ENCODE measurements around the gene DCDC2B. TPM values are rescaled to one million over a fixed set of nuclear protein-coding genes. Genes with fewer than 3 reads are reported as not detected.

DCDC2B gene
- total and polyA plus RNA-seq, 9 donors: 0.05 to 13.3 (median 0.30) TPM; not detected in 4

DNA sequence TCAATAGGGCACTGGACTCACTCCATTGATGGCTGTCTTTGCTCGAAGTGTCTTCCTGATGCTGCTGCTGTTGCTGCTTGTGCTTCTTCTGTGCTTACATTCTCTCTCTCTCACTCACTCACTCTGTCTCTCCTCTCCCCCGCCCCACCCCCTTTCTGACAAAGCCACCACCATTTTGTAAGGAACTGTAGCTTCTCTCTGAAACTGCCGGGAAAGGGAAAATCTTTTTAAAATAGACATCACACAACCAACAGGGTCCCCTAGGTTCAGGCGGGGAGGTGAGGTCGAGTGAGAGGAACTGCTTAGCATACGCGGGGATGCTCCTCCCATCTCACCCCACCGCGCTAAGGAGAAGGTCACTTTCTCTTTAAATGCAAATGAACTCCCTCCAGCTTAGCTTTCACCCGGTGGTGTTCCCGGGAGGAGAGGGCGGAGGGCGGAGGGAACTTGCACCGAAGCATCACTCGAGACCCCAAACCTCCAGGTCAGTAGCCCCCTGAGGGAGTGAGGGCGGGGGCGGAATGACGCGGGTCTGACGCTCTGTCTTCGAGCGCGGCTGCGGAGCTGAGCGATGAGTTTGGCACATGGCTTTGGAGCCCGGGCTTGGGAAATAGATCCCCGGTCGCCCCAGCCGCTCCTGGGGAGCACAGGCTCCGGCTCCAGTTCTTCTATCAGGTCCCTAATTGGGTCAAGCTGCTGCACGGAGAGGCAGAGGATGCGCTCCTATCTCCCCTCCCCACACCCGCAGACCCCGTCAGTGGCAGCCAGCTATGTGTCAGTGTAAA, 8.5 kb upstream of the DCDC2B start, which contains the start of gene CCDC28B:
TSS of gene CCDC28B (plus strand) at position 370 of the 785 bp plus-strand sequence. CDS start 1,341 bp downstream, outside the sequence.
- peaks cover 12% of the 10 kb centered on the region for H3K4me1 ChIP-seq (ENCODE audit: insufficient read depth)
- TF ChIP-seq POLR2A (IDR thresholded peaks at IDR 0.05): peak; percentile 22
- TF ChIP-seq, protein P1, sequence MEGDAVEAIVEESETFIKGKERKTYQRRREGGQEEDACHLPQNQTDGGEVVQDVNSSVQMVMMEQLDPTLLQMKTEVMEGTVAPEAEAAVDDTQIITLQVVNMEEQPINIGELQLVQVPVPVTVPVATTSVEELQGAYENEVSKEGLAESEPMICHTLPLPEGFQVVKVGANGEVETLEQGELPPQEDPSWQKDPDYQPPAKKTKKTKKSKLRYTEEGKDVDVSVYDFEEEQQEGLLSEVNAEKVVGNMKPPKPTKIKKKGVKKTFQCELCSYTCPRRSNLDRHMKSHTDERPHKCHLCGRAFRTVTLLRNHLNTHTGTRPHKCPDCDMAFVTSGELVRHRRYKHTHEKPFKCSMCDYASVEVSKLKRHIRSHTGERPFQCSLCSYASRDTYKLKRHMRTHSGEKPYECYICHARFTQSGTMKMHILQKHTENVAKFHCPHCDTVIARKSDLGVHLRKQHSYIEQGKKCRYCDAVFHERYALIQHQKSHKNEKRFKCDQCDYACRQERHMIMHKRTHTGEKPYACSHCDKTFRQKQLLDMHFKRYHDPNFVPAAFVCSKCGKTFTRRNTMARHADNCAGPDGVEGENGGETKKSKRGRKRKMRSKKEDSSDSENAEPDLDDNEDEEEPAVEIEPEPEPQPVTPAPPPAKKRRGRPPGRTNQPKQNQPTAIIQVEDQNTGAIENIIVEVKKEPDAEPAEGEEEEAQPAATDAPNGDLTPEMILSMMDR (IDR thresholded peaks at IDR 0.05): no peak
- H3K27ac ChIP-seq: peak within 1 kb of the TSS; percentile 59 to 72
- H3K27me3 ChIP-seq: no peaks in the 10 kb centered on the region
- no peaks in the 10 kb centered on the region for H3K36me3 ChIP-seq
- intact Hi-C loops (cut with DNase I): no loop called here
- peak; percentile 67 to 85 (median 79) for DNase-seq
- WGBS, 3 donors: 0% methylated on average over 33 to 34 of the region's 34 CpGs
- H3K4me3 ChIP-seq: peak within 1 kb of the TSS; percentile 48
- no peaks in the 10 kb centered on the region for H3K9me3 ChIP-seq

GRCh38 chr1:32201011-32201855, 7.7 kb upstream of the DCDC2B start:
- peak overlapping the region; percentile 59 to 72 for H3K27ac ChIP-seq
- H3K4me1 ChIP-seq (ENCODE audit: insufficient read depth): peaks cover 17% of the 10 kb centered on the region
- no peaks in the 10 kb centered on the region for H3K27me3 ChIP-seq
- H3K36me3 ChIP-seq: no peaks in the 10 kb centered on the region
- WGBS, 3 donors: 2 to 5% (median 3%) methylated on average over 22 to 26 of the region's 26 CpGs
- TF ChIP-seq, protein P1 (IDR thresholded peaks at IDR 0.05): no peak
- no peak for TF ChIP-seq POLR2A (IDR thresholded peaks at IDR 0.05)
- no peak for TF ChIP-seq EP300 (IDR thresholded peaks at IDR 0.05)
- peak; percentile 63 to 79 (median 72) for DNase-seq
- no peaks in the 10 kb centered on the region for H3K9me3 ChIP-seq
- H3K4me3 ChIP-seq: peak overlapping the region; percentile 48
- intact Hi-C loops (cut with DNase I): no loop called here

DNA sequence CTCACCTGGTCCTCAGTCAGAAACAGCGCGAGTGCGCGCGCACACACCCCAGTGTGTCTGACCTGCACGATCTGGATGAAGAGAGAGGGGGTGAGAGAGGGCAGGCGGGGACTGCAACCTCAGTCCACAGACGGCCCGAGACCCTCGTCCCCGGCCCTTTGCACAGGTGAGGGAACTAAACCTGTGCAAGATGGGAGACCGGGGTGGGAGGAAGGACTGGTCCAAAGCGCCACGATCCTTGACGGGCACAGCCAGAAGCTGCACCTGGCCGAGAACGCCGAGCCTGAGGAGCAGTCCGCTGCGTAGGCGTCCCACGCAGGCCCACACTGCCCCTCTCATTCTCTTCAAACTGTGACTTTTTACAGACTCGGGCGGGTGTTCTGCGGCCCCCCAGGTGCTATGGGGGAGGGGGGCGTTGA, 3.9 kb upstream of the DCDC2B start:
- Histone ChIP-seq H3K4me3 (peak overlapping the region; percentile 61), H3K27ac (peak overlapping the region in 1 of 2 donors; percentile 22), H3K27me3 (no peaks in the 10 kb centered on the region), H3K36me3 (no peaks in the 10 kb centered on the region), H3K9me3 (no peaks in the 10 kb centered on the region), H3K4me1 (ENCODE audit: insufficient read depth) (peaks cover 12% of the 10 kb centered on the region)
- no peak for DNase-seq
- intact Hi-C loops (cut with DNase I): no loop called here
- TF ChIP-seq POLR2A (IDR thresholded peaks at IDR 0.05) (no peak), EP300 (IDR thresholded peaks at IDR 0.05) (no peak)
- 15 to 17% (median 15%) methylated on average over 26 of the region's 26 CpGs for WGBS, 3 donors

- H3K9me3 ChIP-seq: no peaks in the 10 kb centered on the region
- peak within 1 kb of the TSS; percentile 61 for H3K4me3 ChIP-seq
- intact Hi-C loops (cut with DNase I): no loop called here
- H3K27me3 ChIP-seq: no peaks in the 10 kb centered on the region
- peaks cover 12% of the 10 kb centered on the region for H3K4me1 ChIP-seq (ENCODE audit: insufficient read depth)
- H3K27ac ChIP-seq: peak within 1 kb of the TSS; percentile 34 to 51
- WGBS, 3 donors: 1% methylated on average over 72 to 77 of the region's 77 CpGs
- no peaks in the 10 kb centered on the region for H3K36me3 ChIP-seq
- DNase-seq: peak; percentile 85 to 92 (median 90)
- TF ChIP-seq EP300 (IDR thresholded peaks at IDR 0.05): no peak
- TF ChIP-seq, protein P1 (IDR thresholded peaks at IDR 0.05): peak in 1 of 3 donors; percentile 24
- TF ChIP-seq POLR2A (IDR thresholded peaks at IDR 0.05): peak; percentile 76
Measured at GRCh38 chr1:32205401-32206370, 3.2 kb upstream of the DCDC2B start, which contains the start of gene IQCC. IQCC (plus strand) TSS chr1:32205671; CDS start chr1:32205682, 11 bp downstream.

All from ovary (tissue), 9 donors.